ENCODE measurements around the gene DNHD1.

The DNHD1 gene

DNA sequence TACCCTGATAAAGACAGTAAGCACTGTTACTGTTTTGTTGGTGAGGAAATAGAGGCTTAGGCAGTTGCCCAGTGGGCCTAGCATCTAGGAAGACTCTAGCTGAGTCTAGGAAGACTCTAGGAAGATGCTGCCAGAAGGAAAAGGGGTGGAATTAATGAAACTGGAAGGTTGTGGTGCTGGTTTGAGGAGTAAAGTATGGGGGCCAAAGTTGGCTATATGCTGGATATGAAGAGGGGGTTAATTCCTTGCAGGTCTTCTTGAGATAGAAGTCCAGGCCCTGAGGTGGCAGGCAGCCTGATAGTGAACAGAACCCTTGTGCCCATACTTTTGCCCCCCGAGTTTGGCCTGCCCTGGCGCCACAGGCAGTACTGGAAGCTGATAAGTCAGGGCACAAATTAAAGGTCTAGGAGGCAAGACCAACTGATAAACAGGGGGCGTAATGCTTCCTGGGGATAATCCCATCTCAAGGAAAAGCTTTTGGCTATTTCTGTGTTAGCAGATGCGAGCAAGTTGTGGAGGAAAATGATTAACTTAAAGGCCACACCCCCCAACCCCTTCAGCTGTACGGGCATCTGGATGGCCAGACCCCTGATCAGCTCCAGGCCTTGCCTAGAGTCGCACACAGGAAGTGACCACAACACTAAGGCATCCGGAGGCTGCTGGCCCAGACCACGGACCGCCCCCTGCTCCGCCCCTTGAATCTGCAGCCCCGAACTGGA is 109.5 kb downstream of the DNHD1 start:
- peaks cover 50% of the 10 kb centered on the region for H3K4me1 ChIP-seq (ENCODE audit: control insufficient read depth, insufficient read depth, low read length, poor library complexity, severe bottlenecking)
- peak overlapping the region; percentile 20 for H3K4me3 ChIP-seq (ENCODE audit: extremely low read depth, insufficient read depth, low read length, poor library complexity, severe bottlenecking)
- WGBS, 2 experiments (ENCODE audit: insufficient coverage in 2 of 2): 23 to 28% methylated on average over 7 to 8 of the region's 11 CpGs
- H3K9me3 ChIP-seq (ENCODE audit: control insufficient read depth, low read length): no peaks in the 10 kb centered on the region
- peak overlapping the region; percentile 96 for H3K27ac ChIP-seq (ENCODE audit: low read depth, low read length, severe bottlenecking)
- H3K36me3 ChIP-seq (ENCODE audit: control insufficient read depth, insufficient read depth, low read length): peaks cover 66% of the 10 kb centered on the region

- Histone ChIP-seq H3K4me1 (ENCODE audit: control insufficient read depth, insufficient read depth, low read length, poor library complexity, severe bottlenecking) (peaks cover 46% of the 10 kb centered on the region), H3K9me3 (ENCODE audit: control insufficient read depth, low read length) (no peaks in the 10 kb centered on the region), H3K36me3 (ENCODE audit: control insufficient read depth, insufficient read depth, low read length) (peaks cover 60% of the 10 kb centered on the region), H3K27ac (ENCODE audit: low read depth, low read length, severe bottlenecking) (peak overlapping the region; percentile 96), H3K4me3 (ENCODE audit: extremely low read depth, insufficient read depth, low read length, poor library complexity, severe bottlenecking) (peak overlapping the region; percentile 6)
These were observed 110.2 kb downstream of the DNHD1 start for GRCh38 chr11:6607190-6607795.

DNA sequence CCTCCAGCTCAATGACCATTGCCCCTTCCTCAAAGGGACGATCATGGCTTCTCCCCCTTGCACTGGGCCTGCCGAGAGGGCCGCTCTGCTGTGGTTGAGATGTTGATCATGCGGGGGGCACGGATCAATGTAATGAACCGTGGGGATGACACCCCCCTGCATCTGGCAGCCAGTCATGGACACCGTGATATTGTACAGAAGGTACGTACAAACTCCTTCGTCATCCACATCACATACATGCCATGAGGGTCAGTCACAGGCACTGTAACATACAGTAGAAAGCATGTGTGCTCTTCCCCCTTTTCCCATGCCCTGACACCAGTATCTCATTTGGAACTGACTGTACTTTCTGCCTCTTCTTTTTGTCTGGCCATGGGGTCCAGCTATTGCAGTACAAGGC is 110.9 kb downstream of the DNHD1 start:
- Histone ChIP-seq H3K4me1 (ENCODE audit: control insufficient read depth, insufficient read depth, low read length, poor library complexity, severe bottlenecking) (peaks cover 49% of the 10 kb centered on the region), H3K27ac (ENCODE audit: low read depth, low read length, severe bottlenecking) (no peak overlapping the region), H3K4me3 (ENCODE audit: extremely low read depth, insufficient read depth, low read length, poor library complexity, severe bottlenecking) (no peak overlapping the region), H3K9me3 (ENCODE audit: control insufficient read depth, low read length) (no peaks in the 10 kb centered on the region), H3K36me3 (ENCODE audit: control insufficient read depth, insufficient read depth, low read length) (peaks cover 60% of the 10 kb centered on the region)
- WGBS, 2 experiments (ENCODE audit: insufficient coverage in 2 of 2): 95 to 99% methylated on average over 7 to 9 of the region's 9 CpGs

DNA sequence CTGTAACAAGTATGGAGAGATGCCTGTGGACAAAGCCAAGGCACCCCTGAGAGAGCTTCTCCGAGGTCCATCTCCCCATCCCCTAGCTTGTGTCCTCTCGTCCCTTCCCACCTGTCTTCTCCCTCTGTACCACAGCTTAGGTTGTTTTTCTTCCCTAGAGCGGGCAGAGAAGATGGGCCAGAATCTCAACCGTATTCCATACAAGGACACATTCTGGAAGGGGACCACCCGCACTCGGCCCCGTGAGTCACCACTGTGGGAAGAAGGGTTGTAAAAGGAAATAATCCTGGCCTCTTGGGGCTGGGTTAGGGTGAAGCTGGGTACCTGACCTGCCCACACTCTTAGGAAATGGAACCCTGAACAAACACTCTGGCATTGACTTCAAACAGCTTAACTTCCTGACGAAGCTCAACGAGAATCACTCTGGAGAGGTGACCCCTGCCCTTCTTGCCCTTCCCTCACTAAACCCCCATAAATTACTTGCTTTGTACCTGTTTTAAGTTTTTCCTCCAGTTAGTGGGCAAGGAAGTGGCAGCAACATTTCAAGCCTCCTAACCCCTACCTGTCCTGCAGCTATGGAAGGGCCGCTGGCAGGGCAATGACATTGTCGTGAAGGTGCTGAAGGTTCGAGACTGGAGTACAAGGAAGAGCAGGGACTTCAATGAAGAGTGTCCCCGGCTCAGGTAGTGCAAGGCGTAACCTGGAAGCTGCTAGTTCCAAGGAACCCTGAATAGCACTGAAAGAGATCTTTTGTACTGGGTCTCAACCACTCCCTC is 111.8 kb downstream of the DNHD1 start:
- no peak overlapping the region for H3K4me3 ChIP-seq (ENCODE audit: extremely low read depth, insufficient read depth, low read length, poor library complexity, severe bottlenecking)
- 93 to 96% methylated on average over 9 of the region's 14 CpGs for WGBS, 2 experiments (ENCODE audit: insufficient coverage in 2 of 2)
- H3K36me3 ChIP-seq (ENCODE audit: control insufficient read depth, insufficient read depth, low read length): peaks cover 60% of the 10 kb centered on the region
- no peak overlapping the region for H3K27ac ChIP-seq (ENCODE audit: low read depth, low read length, severe bottlenecking)
- H3K4me1 ChIP-seq (ENCODE audit: control insufficient read depth, insufficient read depth, low read length, poor library complexity, severe bottlenecking): peaks cover 53% of the 10 kb centered on the region
- no peaks in the 10 kb centered on the region for H3K9me3 ChIP-seq (ENCODE audit: control insufficient read depth, low read length)

GRCh38 chr11:6609502-6610015 is 112.5 kb downstream of the DNHD1 start:
- Histone ChIP-seq H3K4me1 (ENCODE audit: control insufficient read depth, insufficient read depth, low read length, poor library complexity, severe bottlenecking) (peaks cover 53% of the 10 kb centered on the region), H3K36me3 (ENCODE audit: control insufficient read depth, insufficient read depth, low read length) (peaks cover 66% of the 10 kb centered on the region), H3K4me3 (ENCODE audit: extremely low read depth, insufficient read depth, low read length, poor library complexity, severe bottlenecking) (no peak overlapping the region), H3K27ac (ENCODE audit: low read depth, low read length, severe bottlenecking) (no peak overlapping the region), H3K9me3 (ENCODE audit: control insufficient read depth, low read length) (no peaks in the 10 kb centered on the region)
- 87 to 95% methylated on average over 6 of the region's 8 CpGs for WGBS, 2 experiments (ENCODE audit: insufficient coverage in 2 of 2)

DNA sequence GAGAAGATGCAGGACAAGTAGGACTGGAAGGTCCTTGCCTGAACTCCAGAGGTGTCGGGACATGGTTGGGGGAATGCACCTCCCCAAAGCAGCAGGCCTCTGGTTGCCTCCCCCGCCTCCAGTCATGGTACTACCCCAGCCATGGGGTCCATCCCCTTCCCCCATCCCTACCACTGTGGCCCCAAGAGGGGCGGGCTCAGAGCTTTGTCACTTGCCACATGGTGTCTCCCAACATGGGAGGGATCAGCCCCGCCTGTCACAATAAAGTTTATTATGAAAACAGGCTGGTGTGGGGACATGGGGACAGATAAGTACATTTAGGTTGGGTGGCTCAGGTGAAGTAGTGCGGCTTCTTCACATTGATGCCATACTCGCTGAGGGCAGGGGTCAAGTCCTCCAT is 113.5 kb downstream of the DNHD1 start:
- Histone ChIP-seq H3K4me3 (ENCODE audit: extremely low read depth, insufficient read depth, low read length, poor library complexity, severe bottlenecking) (peak overlapping the region; percentile 63), H3K27ac (ENCODE audit: low read depth, low read length, severe bottlenecking) (no peak overlapping the region), H3K9me3 (ENCODE audit: control insufficient read depth, low read length) (no peaks in the 10 kb centered on the region), H3K4me1 (ENCODE audit: control insufficient read depth, insufficient read depth, low read length, poor library complexity, severe bottlenecking) (peaks cover 50% of the 10 kb centered on the region), H3K36me3 (ENCODE audit: control insufficient read depth, insufficient read depth, low read length) (peaks cover 68% of the 10 kb centered on the region)
- WGBS, 2 experiments (ENCODE audit: insufficient coverage in 2 of 2): 80 to 94% methylated on average over 4 to 6 of the region's 6 CpGs

DNA sequence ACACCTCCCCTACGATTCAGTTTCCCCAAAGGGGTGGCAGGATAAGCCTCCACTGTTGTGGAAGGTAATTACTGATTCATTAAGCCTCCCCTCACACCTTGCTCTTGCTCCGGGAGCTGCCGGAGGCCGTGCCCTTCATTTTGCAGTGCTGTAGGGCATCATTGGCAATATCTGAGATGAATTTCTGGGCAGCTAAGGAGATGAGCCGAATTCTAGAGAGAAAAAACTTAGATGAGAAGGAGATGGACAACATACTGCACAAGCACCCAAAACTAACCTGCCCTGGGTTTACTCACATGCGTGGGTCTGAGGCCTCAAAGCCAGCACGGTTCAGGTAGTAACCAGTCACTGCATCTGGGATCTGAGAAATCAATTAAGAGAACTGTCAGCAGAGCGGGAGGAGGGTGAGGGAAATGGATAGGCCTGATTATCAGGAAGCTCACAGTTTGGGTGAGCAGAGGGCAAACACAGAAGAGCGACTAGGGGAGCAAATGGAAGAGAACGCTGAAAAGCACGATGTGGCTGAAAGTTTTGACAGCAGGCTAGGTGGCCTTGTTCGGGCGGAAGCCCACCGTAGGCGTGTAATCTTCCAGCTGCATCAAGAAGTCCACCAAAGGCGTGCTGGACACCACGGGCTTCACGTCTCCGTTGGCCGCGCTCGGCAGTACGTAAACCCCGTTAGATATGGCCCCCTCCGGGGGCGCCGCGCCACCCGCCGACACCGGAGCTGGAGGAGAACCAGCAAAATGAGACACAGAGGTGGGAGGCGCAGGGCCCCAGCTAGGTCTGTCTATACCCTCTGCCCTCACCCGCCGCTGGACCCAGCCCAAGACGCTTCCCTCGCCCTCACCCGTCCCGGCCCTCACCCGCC is 114.2 kb downstream of the DNHD1 start:
- peak overlapping the region; percentile 72 for H3K27ac ChIP-seq (ENCODE audit: low read depth, low read length, severe bottlenecking)
- WGBS, 2 experiments (ENCODE audit: insufficient coverage in 2 of 2): 9 to 14% methylated on average over 34 to 37 of the region's 39 CpGs
- no peaks in the 10 kb centered on the region for H3K9me3 ChIP-seq (ENCODE audit: control insufficient read depth, low read length)
- peaks cover 66% of the 10 kb centered on the region for H3K36me3 ChIP-seq (ENCODE audit: control insufficient read depth, insufficient read depth, low read length)
- H3K4me1 ChIP-seq (ENCODE audit: control insufficient read depth, insufficient read depth, low read length, poor library complexity, severe bottlenecking): peaks cover 43% of the 10 kb centered on the region
- peak overlapping the region; percentile 63 for H3K4me3 ChIP-seq (ENCODE audit: extremely low read depth, insufficient read depth, low read length, poor library complexity, severe bottlenecking)

DNA sequence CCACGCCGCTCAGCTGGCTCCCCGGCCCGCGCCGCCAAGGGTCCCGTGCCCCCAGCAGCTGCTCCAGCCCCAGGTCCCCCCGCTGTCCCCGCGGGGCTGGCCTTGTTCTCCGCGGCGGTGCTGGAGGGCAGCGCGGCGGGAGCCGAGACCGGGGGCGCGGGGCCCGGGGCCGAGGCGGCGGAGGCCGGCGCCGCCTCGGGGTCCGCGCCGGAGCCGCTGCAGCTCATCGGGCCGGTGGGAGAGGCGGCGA is 114.8 kb downstream of the DNHD1 start:
- peaks cover 40% of the 10 kb centered on the region for H3K4me1 ChIP-seq (ENCODE audit: control insufficient read depth, insufficient read depth, low read length, poor library complexity, severe bottlenecking)
- no peaks in the 10 kb centered on the region for H3K9me3 ChIP-seq (ENCODE audit: control insufficient read depth, low read length)
- WGBS, 2 experiments (ENCODE audit: insufficient coverage in 2 of 2): 0% methylated on average over 6 to 21 of the region's 36 CpGs
- H3K4me3 ChIP-seq (ENCODE audit: extremely low read depth, insufficient read depth, low read length, poor library complexity, severe bottlenecking): peak overlapping the region; percentile 63
- peak overlapping the region; percentile 72 for H3K27ac ChIP-seq (ENCODE audit: low read depth, low read length, severe bottlenecking)
- H3K36me3 ChIP-seq (ENCODE audit: control insufficient read depth, insufficient read depth, low read length): peaks cover 70% of the 10 kb centered on the region

- Histone ChIP-seq H3K4me3 (ENCODE audit: extremely low read depth, insufficient read depth, low read length, poor library complexity, severe bottlenecking) (peak within 1 kb of the TSS; percentile 63), H3K36me3 (ENCODE audit: control insufficient read depth, insufficient read depth, low read length) (peaks cover 69% of the 10 kb centered on the region)
- WGBS, 2 experiments (ENCODE audit: insufficient coverage in 2 of 2): 0 to 2% methylated on average over 34 to 42 of the region's 51 CpGs
These were observed 115.3 kb downstream of the DNHD1 start, which contains the start of gene TAF10 for GRCh38 chr11:6612213-6613041. Gene TAF10, minus strand, starts transcription at chr11:6612216. Its CDS starts 27 bp downstream, at chr11:6612189.

More at GRCh38 chr11:6612213-6613041, 115.3 kb downstream of the DNHD1 start, which contains the start of gene TAF10:
- Histone ChIP-seq H3K4me1 (ENCODE audit: control insufficient read depth, insufficient read depth, low read length, poor library complexity, severe bottlenecking) (peaks cover 42% of the 10 kb centered on the region), H3K9me3 (ENCODE audit: control insufficient read depth, low read length) (no peaks in the 10 kb centered on the region), H3K27ac (ENCODE audit: low read depth, low read length, severe bottlenecking) (peak within 1 kb of the TSS; percentile 98)
